ENCODE data around the gene CYBC1. TPM values are rescaled to one million over a fixed set of nuclear protein-coding genes. Genes with fewer than 3 reads are reported as not detected.
A peak's percentile ranks its signal among the peaks of the same experiment; 100 is the strongest.

CYBC1 gene
- total and polyA plus RNA-seq, 9 of the 15 experiments (the other 6 are each of a cell fraction or from before 2014, with no cell fraction given) = 1.3 to 71.8 (median 49.9) TPM

- TF ChIP-seq TEAD4 (IDR thresholded peaks at IDR 0.05; ENCODE audit: low read length) (peak; percentile 99), TEAD4 (CRISPR knock-in tag; IDR thresholded peaks at IDR 0.05; ENCODE audit: borderline replicate concordance) (no peak), ZNF707 (CRISPR knock-in tag; conservative IDR thresholded peaks at IDR 0.05) (no peak), E4F1 (CRISPR knock-in tag; IDR thresholded peaks at IDR 0.05; ENCODE audit: borderline replicate concordance) (no peak), HDGF (IDR thresholded peaks at IDR 0.05) (peak; percentile 81; the same call in 1 of the 2 replicates), SETDB1 (IDR thresholded peaks at IDR 0.05; ENCODE audit: low read length) (no peak), ZNF778 (CRISPR knock-in tag; IDR thresholded peaks at IDR 0.05) (no peak), NUFIP1 (IDR thresholded peaks at IDR 0.05; ENCODE audit: partially characterized antibody) (no peak), OTX1 (CRISPR knock-in tag; IDR thresholded peaks at IDR 0.05) (peak; percentile 87), TCF7 (IDR thresholded peaks at IDR 0.05; ENCODE audit: borderline replicate concordance) (peak; percentile 86; the same call in 1 of the 2 replicates), ARID3B (CRISPR knock-in tag; IDR thresholded peaks at IDR 0.05; ENCODE audit: borderline replicate concordance) (no peak), SRF (CRISPR knock-in tag; IDR thresholded peaks at IDR 0.05) (peak in 1 of 2 experiments; percentile 79; a peak in 2 of 4 replicates), HMG20B (CRISPR knock-in tag; IDR thresholded peaks at IDR 0.05) (no peak), HMG20A (CRISPR knock-in tag; conservative IDR thresholded peaks at IDR 0.05) (no peak), TAF15 (IDR thresholded peaks at IDR 0.05; ENCODE audit: low read depth, low read length) (no peak), KAT7 (CRISPR knock-in tag; IDR thresholded peaks at IDR 0.05; ENCODE audit: borderline replicate concordance) (no peak), ZBTB17 (CRISPR knock-in tag; IDR thresholded peaks at IDR 0.05) (peak; percentile 84), CLOCK (CRISPR knock-in tag; IDR thresholded peaks at IDR 0.05; ENCODE audit: borderline replicate concordance) (no peak), THAP12 (CRISPR knock-in tag; IDR thresholded peaks at IDR 0.05) (no peak; the same call in 1 of the 2 replicates), STAG1 (CRISPR knock-in tag; IDR thresholded peaks at IDR 0.05; ENCODE audit: borderline replicate concordance) (no peak)
Measured at GRCh38 chr17:82461827-82462524, 11.4 kb upstream of the CYBC1 start (continued).

Data from K562 (cell line).